Skin of body (tissue), 2 donors: ENCODE results near the gene NR6A1. TPM values are rescaled to one million over a fixed set of nuclear protein-coding genes. Genes with fewer than 3 reads are reported as not detected.

Experiments
- DNase-seq: peaks from one replicate; lab custom pipeline; 2025; lab: John Stamatoyannopoulos, UW
- total RNA-seq: library from RNA; depleted of rRNA; stranded (reverse); fragments of >200 nt; gene quantifications from one replicate; pipeline ENCODE4 v1.2.3, GENCODE V29; 2014

NR6A1 gene
- total RNA-seq, 1 donor from 2014 or later: 0.99 TPM

DNA sequence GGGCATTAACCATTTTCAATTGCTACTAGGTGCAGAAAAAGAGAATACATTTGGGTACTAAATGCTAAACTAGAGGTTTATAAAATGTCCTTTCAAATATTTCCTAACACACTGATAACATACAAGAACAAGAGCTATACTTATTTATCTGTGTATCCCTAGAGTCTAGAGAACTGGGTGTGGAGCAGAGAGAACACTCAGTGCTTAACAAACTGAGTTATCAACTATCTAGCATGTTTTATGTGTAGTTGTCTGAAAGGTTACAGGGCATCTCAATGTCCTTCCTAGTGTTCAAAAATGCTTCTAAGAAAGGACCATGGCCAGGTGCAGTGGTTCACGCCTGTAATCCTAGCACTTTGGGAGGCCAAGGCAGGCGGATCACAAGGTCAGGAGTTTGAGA is 40.3 kb downstream of the NR6A1 start:
- no peak for DNase-seq

DNA sequence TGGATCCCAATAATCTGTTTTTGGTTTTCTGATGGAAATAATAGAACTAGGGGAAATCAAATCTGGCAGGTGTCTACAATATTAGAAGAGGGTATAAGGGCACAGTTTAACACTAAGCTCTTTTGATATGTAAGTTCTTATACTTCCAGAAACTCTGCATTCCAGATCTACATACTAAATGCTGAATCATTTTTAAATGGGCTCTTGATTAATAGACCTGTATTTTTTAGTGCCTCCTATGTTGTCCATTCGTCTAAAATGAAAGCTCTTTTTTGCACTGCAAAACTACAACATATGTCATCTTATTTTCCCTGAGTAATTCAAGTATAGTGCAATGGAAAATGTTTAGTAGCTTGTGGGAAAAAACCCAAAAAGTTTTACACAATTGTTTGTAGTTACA is 44.2 kb downstream of the NR6A1 start:
- DNase-seq: no peak

DNA sequence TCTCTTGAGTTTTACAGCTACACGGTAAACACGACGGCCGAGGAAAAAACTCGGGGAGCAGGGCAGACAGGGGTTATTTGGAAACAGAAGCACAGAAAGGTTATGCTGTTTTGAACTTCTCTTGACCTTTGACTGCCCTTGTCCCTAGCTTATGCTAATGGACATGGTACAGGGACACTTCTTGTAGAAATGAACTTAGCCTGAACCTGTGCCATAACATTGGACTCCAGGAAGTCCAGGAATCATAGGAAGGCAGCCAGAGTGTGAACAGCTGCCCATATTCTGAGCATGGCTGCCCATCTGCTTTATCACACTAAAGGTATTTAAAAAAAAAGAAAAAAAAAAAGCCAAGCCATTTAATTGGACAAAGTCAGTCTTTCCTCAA is 46.1 kb downstream of the NR6A1 start:
- DNase-seq: no peak

DNA sequence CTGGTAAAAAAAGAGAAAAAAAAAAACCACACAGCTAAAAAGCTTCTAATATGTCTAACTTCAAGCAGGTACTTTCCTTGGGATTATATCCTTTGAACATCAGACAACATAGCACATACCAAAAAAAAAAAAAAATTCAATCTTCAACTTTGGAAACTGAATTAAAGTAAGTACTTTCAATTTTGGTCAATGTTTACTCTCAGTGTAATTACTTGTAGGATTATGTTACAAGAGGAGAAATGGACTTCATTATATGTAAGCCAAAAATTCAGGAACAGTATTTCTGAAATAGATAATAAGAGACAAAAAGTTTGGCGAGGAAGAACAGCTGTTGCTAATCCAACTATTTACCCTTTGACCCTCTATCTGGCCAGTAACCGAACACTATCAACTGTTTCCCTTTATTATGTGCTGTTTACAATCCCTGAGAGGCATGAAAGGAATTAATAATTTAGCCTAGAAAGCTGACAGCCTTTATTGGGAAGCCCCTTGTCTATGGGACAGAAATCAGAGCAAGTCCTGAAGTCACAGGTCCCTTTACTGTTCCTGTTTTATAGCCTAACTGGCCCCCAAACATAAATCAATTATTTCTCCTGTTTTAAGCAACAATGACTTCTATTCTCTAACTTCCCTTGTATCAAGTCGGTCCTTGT is 46.6 kb downstream of the NR6A1 start:
- DNase-seq: no peak

DNA sequence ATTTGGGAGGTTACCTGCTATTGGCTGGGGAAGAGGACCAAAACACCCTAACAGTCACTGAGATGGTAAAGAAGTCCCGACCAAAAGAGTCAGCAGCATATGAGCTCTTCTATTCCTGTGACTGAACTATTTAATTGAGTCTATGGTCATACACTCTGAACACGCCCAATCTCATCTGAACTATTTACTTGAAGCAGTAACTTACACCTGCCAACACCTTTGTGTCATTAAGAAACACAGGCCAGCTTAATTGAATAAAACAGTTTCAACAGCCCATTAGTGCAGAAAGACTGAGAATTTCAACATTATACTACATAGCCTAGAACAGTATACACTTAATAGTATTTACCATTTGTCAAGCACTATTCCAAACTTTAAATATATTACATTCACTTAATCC is 47.8 kb downstream of the NR6A1 start:
- DNase-seq: no peak

DNA sequence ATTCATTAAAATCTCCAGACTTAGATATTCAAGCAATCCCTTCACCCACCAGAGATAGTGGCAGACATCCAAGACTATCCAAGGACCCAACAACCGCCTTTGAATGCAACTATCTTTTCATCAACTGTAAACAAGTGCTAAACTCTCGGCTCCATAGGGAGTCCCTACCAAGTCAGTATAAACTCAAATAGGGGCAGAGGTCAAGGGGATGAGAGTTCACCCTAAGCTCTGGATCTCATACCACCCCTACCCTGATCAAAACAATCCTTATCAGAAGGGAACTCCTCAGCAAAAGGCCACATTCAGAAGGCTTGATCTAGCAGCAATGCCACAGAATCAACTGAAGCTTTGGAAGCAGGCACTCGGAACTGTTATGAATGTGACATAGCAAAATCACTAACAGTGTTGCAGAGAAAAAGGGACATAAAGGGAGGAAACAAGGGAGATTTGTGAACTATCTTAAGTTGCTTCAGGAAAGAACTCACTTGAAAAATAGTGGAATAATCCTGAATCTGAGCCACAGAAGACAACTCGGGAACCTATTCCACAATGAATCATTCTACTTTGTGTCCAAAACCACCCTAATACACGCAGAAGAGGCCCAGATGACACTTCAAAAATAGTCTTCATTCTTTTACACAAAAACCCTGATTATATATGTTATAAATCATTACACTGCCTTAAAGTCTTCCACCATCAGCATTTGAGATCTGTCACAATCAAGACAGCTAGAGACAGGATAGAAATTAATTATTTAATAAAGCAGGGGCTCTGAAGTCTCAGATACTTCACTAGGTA is 49.8 kb downstream of the NR6A1 start:
- no peak for DNase-seq

DNA sequence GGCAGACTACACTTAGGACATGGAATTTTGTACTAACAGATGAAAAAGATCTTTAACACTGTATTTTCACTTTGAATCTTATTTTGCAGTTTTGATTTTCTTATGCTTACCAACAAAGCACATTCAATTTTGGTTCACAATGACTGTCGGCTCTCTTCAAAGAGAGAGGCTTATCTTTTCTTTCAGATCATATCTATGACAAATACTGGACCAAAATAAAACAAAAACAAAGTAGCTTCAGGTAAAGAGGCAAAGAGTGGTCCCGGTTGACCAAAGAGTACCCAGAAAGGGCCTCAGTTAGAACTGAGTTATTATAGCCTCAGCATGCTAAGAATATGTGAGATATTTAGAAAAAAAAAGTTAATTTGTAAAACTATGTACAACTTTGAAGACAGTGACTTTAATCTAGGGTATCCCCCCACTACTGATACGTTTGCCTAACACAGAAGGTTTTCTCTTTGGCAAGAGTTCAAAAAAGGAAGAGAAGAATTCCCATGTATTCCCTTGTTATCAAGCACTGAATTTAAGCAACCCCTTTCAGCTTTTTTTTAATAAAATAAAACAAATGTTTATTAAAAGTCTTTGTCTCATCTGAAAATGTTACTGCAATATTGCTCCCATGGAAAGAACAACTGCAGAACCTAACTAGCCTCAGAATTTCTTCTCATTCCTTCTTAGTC is 50.5 kb downstream of the NR6A1 start:
- DNase-seq: no peak

DNA sequence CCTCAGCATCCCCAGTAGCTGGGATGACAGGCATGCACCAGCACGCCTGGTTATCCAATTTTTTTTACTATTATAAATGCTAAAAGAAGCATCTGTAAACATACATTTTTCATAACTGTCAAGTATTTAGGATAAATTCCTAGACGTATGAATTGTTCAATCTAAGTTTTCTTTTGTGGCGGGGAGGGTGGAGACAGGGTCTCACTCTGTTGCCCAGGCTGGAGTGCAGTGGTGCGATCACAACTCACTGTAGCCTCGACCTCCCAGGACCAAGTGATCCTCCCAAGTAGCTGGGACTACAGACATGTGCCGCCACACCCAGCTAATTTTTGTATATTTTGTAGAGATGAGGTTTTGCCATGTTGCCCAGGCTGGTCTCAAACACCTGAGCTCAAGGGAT is 52.2 kb downstream of the NR6A1 start:
- DNase-seq: no peak

DNA sequence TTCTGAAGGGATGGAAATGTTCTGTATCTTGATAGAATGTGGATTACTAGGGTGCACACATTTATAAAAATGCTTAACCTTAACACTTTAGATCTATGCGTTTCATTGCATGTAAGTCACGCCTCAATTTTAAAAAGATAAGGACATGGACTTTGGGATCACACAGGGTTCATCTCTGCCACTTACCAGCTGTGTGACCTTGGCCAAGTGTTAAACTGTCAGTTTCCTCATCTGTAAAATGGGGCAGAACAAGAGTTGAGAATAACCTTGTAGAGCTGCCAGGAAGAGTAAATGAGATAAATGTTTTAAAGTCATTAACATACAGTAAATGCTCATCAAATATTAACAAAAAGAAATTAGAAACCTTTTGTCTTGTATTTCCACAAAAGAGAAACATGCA is 53.5 kb downstream of the NR6A1 start:
- no peak for DNase-seq

DNA sequence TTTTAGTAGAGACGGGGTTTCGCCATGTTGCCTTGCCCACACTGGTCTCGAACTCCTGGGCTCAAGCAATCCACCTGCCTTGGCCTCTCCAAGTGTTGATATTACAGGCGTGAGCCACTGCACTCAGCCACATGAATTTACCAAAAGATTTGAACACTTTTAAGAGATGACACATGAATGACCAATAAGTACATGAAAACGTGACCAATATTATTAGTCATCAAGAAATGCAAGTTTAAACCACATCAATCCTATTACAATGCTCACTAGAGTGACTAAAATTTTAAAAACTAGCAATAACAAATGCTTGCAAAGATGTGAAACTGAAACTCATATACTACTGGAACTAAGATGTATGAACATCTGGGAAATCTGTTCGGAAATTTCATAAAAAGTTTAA is 54.3 kb downstream of the NR6A1 start:
- no peak for DNase-seq

DNA sequence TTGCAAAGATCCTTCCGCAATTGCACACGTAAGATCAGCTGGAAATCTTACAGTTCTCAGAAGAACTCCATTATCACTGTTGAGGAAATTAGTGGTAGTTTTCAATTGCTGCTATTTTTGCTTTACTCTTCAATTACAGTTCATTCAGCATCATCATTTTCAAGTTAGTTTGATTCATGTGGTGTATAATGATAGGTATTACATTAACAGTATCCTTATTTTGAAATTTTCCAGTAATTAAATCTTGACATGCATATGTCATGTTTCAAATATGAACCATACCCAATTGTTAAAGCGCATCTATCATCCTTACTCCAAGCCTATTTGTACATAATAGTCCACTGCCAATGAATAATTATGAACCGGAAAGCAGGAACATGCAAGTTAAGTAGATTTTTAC is 60.3 kb downstream of the NR6A1 start:
- DNase-seq: no peak

DNA sequence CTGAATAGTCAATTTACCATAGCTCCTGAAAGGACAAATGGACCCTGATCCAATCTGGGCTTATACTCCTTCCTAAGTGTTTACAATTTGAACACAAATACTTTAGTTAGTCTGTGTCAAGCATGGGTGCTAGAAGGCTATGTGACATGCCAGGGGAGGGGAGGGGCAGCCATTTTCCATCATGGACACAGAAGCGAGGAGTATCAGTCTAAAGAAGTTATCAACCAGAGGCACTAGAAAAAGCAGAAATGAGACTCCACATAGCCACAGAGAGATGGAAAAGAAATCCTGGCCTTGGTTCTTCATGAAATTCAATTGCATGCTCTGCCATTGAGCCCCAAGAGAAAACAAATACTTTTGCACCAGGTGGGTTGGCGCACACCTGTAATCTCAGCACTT is 61.8 kb downstream of the NR6A1 start:
- no peak for DNase-seq

DNA sequence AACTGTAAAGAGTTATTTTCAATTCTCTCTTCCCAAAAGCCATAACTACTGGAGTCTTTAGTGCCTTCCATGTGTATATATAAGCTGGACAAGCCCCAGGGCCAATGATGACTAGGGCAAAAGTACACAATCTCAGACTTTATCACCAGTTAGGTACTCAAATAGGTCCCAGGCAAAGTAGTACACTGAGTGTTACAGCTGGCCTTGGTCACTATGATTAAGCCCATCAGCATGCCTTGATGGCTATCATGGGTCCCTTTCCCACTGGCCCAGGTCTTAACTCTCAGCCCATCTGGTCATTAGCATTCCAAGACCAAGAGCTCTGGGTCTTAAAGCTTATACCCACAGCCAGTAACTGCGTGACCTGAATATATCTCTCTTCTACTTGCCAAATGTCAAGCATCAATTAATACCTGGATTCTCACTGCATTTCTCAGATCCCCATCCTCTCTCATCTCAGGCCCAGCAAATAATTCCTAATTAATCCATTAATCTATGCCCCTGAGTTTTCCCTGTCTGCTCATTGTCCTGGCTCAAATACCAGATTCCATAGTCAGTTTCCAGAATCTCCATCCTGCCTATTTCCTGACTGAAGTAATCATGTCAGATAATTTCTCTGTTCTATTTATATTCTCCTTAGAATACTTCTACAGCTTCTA is 62.3 kb downstream of the NR6A1 start:
- DNase-seq: no peak

DNA sequence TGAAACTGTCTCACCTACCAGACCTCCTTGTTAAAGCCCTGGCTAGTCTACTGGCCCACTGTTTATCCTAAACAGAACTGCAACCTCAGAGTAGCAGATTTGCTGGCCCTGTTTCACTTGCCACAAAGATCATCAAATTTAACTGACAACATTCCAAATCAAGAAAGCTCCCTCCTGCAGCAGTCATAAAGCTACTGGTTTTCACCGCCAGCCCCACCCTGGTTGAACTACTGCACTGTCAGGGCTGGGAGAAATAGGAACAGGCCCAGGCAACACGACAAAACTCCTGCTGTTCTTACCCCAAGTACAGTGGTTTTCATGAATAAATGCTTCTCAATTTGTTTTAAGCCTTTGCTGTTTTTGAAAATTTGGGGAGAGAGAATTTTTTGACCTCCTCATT is 63.0 kb downstream of the NR6A1 start:
- DNase-seq: no peak

DNA sequence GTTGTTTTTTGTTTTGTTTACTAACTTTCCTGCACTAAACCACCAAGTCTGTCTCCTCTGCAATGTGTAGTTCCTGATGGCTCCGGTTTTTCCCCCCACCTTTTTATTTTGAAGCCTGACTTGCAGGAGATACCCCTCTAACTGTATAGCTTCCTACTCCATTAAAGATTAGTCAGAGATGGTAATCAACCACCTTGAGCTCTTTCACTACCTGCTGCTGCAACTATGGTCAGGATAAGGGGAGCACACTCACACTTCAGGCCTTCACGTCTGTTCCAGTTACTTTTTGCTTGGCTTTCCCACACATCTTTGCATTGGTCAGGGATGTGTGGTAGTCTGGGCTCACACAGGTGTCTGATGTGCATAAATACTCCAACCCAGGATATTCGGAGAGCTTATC is 63.4 kb downstream of the NR6A1 start:
- no peak for DNase-seq

DNA sequence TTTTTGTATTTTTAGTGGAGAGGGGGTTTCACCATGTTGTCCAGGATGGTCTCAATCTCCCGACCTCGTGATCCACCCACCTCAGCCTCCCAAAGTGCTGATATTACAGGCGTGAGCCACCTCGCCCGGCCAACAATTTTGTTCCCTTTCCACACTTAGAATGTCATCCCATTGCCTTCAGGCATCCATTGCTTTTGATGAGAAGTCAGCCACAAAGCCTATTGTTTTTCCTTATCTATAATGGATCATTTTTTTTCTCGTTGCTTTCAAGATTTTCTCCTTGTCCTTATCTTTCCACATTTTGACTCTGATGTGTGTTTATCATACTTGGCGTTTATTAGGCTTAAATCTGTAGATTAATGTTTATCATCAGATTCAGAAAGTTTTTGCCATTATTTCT is 64.4 kb downstream of the NR6A1 start:
- DNase-seq: no peak

DNA sequence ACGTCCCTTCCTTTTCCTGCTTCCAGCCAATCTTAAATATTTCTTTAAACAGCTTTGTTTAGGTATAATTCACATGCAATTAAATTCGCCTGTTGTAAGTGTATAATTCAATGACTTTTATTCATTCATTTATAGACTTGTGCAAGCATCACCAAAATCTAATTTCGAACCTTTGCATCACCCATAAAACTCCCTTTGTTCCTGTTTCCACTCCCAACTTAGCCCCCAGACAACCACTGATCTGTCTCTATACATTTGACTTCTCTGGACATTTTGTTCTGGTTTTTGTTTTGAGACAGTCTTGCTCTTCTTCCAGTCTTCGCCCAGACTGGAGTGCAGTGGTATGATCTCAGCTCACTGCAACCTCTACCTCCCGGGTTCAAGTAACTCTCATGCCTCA is 71.5 kb downstream of the NR6A1 start:
- DNase-seq: no peak

DNA sequence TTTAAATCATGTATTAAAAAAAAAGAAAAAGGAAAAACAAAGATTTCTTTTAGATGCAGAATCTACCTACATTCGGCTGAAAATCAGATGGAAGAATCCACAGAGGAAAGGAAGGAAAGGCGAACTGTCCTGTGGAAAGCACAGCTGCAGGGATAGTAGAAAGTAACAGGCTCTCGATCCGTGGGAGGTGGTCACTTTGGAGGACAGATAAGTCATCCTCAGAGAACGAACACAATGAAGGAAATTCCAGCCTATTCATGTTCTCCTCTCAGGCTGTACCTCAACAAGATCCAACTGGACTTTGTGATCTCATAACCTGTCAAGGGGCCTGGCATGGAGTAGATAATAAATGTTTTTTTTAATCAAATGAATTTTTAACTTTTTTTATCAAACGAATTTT is 72.8 kb downstream of the NR6A1 start:
- DNase-seq: no peak

DNA sequence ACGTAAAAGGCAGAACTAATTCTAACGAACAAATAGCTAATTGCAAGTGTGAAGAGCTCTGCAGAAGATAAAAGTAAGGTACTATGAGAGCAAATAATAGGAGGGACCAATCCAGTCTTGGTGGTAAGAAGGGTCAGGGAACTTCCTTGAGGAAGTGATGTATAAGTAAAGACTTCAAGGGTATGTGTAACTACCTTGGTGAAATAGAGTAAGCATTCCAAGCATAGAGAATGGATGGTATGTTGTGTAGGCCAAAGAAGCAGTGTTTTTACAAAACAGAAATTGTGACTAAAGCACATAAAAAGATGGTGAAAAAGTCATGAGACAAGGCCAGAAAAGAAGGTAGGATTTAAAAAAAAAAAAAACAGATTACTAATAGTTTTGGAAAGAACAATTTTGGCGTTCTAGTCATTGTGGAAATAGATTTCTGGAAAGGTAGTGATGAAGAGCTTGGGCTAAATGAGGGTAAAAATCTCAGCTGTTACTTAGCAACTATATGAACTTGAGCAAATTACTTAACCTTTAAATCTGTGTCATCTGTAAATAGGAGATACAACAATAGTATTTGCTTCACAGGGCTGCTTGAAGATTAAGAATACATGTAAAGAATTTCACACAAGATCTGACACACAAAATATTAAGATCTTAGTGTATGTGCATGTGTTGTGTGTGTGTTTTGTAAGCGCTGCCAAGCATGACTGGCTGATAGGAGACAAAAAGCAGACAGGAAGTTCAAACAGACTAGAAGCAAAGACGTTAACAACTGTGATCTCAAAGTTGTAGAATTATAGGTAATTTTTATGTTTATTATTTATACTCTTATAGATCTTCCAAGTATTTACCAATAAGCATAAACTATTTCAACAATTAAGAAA is 73.5 kb downstream of the NR6A1 start:
- no peak for DNase-seq

DNA sequence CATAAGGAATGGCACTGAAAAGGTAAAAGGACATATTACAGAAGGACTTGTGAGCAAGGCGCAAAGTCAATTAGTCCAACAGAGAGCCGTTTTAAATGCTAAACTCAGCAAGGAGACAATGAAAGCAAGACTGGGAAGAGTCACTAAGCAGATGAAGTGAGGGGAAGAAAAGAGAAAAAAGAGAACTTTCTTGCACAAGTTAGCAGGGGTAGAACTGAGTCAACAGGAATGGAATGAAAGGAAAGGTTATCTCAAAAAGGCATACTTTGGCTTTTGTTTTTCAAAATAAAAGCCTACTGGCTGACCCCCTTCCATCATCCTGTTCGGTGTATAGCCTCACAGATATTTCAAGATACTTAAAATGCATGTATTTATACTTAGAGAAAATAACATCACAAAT is 75.0 kb downstream of the NR6A1 start:
- DNase-seq: no peak

DNA sequence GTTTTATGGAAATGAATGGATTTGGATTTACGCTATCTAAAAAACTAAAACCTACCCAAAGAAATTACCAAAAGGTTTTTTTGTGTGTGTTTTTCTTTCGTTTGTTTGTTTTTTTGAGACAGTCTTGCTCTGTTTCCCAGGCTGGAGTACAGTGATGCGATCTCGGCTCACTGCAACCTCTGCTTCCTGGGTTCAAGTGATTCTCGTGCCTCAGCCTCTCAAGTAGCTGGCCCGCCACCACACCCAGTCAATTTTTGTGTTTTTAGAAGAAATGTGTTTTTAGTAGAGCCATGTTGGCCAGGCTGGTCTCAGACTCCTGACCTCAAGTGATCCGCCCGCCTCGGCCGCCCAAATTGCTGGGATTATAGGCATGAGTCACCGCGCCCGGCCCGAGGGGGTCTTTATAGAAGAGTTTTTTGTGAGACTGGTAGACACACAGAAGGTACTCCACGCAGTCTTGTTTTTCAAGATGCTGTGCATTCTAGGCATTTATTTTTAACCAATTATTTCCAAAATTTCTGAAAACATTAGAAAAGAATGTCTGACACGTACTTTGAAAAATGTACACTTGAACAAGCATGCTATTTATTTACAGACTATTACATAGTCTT is 75.7 kb downstream of the NR6A1 start:
- DNase-seq: no peak
